ENCODE results near the gene RAPGEF1.

RAPGEF1 gene

GRCh38 chr9:131752231-131752884 lies 12.5 kb upstream of the RAPGEF1 start:
- DNase-seq (ENCODE audit: low read depth in 2 of 2): no peak

GRCh38 chr9:131748411-131748955 lies 8.6 kb upstream of the RAPGEF1 start:
- no peak for DNase-seq (ENCODE audit: low read depth in 2 of 2)

DNA sequence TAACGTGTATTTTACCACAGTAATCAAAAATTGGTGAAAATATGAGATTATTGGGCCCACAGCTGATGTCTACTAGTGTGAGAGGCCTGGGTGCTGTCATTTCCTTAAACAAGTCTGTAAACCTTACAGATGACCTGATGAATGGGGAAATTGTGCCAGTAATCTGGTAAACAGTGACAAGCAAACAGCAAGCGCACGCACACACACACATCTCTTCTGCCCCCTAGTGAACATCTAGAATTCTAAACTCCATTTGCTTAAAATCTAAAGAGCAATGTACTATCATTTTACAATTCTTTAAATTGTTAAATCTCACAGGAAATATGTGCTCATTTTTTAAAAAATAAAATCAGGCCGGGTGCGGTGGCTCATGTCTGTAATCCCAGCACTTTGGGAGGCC lies 7.5 kb upstream of the RAPGEF1 start:
- no peak for DNase-seq (ENCODE audit: low read depth in 2 of 2)

DNA sequence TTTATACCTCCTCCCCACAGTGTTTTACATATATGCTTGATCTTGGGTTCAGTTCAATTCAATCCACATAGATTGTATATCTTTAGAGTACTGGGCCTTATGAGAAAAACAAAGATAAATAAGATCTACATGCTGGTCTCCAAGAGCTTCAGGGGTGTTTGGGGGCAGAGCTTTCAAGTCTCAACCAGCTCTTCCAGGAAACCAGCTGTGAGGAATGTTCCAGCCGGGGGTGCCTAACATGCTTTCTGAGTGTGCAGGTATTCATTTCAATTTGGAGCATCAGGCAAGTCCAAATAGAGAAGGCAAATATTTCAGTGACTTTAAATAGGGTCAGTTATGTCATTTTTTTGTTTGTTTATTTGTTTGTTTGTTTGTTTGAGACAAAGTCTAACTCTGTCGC lies 5.7 kb upstream of the RAPGEF1 start:
- DNase-seq (ENCODE audit: low read depth in 2 of 2): no peak

GRCh38 chr9:131744720-131745201 lies 4.9 kb upstream of the RAPGEF1 start:
- no peak for DNase-seq (ENCODE audit: low read depth in 2 of 2)

- DNase-seq (ENCODE audit: low read depth in 2 of 2): no peak
Measured at GRCh38 chr9:131744171-131744719, 4.4 kb upstream of the RAPGEF1 start.

DNA sequence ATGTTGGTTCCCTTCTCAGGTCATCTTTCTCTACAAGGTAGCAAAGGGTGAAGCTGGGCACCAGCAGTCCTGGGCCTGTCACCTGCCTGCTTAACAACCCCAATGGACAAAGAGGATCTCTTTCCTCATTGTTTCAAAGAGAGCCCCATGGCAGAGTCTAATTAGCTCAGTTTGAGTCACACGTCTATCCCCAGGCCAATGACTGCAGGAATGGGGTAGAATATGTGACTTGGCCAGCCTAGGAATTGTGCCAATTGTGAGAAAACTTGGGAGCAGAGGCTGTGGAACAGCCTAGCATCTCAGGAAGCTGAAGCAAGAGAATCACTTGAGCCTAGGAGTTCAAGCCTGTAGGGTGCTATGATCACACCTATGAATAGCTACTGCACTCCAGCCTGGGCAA lies 3.6 kb upstream of the RAPGEF1 start:
- DNase-seq (ENCODE audit: low read depth in 2 of 2): no peak

DNA sequence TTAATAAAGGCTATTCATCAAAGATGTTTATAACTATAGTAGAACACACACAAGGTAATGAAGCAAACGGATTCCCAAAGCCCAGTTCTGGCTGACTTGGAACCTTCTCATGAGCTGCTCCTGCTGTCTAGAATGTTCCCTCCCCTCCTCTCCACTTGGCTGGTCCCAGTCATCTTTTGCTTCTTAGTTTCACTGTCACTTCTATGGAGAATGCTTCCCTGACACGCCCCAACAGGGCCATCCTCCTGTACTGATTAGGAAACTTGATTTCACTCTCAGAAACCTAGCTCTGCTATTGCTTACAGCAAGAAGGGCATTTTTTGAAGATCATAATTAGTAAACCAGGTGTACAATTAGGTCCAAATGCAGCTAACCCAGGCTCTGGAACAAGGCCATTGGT lies 3.2 kb upstream of the RAPGEF1 start:
- DNase-seq (ENCODE audit: low read depth in 2 of 2): no peak

GRCh38 chr9:131740898-131741297 lies 1.0 kb upstream of the RAPGEF1 start:
- no peak for DNase-seq (ENCODE audit: low read depth in 2 of 2)

DNA sequence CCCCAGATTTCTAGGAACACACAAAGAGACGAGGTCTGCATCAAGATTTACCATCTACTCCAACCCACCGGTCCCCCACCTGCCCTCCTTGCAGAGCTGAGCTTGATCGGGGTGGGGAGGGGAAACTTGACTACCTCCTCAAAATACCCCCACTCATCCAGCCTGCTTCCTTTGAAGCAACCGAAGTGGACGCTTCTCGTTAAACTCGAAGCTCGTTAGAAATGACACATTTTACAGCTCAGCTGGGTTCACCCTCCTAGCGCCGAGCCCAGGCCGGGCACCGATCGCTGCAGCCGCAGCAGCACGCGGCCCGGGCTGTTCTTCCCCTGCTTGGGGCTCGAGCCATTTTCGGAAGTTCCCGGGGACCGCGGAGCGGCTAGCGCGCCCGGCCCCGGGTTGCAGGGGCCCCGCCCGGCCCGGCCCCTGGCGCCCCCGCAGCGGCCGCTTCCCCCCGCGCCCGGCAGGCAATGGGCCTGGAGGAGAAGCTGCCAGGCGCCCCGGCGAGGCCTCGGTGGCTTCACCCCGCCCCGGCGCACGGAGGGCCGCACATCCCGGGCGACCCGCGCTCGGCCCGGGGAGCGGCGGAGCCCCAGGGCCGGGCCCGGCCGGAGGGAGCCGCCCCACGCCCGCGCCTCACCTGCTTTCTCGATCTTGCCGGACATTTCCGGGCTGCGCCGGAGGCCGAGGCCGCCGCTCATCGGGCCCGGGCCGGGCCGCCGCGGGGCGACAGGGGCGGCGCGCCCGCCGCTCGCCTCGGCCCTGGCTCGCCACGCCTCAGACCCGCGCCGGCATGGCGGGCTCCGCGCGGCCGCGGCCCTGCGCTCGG lies 530 bp downstream of the RAPGEF1 start:
- DNase-seq (ENCODE audit: low read depth in 2 of 2): no peak

DNA sequence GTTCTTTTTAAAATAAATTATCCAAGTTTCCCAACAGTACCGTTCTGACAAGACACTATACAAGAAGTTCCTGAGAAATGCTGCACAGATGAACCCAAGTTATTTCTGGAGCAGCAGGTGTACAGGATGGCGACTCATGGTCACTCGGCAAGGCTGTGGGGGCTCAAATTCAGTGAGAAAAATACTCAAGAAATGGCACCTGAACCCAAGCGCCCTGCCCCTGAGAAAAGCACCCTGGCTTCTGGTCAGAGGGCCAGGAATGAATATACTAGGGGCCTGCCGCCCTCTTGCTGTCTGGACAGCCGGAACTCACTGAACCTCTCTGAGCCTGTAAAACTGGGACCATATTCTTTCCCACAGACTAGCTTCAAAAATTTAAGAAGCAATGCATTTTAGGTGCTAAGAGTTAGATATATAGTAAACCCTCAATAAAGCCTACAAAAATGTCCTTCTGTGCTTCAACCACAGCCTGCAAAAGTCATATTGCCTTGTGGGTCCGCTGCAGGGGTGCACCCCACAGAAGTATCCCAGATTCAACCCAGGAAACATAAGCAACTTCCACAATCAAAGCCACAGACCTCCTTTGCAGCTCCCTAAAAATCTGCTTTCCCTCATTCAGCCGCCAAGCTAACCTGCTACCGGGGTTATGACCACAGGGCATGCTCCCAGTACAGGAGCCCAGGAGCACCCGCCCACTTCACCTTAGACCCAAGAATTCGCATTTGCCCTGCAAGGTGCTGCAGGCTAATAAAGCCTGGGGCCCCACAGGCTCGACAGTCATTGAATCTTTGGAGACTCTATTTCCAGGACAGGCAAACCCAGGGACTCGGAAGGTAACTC lies 1.4 kb downstream of the RAPGEF1 start:
- DNase-seq (ENCODE audit: low read depth in 2 of 2): no peak

DNA sequence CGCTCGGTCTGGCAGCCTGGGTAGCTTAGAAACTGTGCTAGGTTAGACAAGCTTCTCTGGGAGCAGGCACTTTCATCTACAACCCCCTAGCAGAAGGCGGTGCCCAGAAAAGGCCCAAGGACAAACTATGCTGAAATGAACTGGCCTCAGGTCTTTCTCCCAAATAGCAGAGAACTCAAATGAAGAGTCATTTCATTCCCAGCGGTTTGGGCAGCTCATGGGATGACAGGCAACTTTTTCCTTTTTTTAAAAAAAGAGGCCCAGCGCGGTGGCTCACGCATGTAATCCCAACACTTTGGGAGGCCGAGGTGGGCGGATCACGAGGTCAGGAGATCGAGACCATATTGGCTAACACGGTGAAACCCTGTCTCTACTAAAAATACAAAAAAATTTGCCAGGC lies 2.5 kb downstream of the RAPGEF1 start:
- no peak for DNase-seq (ENCODE audit: low read depth in 2 of 2)

GRCh38 chr9:131736431-131736830 lies 3.4 kb downstream of the RAPGEF1 start:
- no peak for DNase-seq (ENCODE audit: low read depth in 2 of 2)

DNA sequence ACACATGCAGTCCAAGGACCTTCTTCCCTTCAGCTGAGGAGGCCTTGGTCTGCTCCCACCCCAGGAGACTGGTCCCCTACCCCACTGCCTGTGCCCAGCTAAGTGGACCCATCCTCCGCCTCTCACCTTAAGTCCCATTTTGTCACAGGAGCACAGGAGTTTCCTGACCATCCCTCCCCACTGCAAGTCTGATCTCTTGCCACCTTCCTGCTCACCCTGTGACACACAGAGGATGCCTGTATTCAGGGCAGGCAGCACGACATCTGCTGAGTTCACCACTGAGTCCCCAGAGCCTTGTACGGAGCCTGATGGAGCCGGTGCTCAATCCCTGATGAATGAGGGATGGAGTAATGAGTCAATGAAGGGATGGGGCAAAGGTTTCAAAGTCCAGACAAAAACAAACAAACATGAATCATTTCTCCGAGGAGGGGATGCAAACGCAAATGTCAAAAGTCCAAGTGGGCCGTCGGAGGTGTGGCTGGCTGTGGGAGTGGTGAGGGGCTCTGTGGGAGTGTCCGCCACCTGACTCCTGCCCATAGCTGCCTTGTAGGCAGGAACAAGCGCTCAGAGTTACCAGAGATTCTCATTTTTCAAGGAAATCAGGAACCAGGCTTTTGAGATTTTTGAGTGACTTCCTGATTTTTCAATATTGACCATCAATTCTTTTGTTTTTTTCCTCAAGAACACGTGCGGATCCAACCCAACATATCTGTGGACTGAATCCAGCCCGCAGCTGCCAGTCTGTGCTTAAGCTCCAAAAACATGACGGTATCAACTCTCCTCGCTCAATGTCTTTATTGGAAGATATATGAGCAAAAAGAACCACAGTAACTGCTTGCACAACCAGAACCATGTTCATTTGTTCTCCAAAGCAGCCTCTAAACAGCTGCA lies 4.4 kb downstream of the RAPGEF1 start:
- DNase-seq (ENCODE audit: low read depth in 2 of 2): no peak

GRCh38 chr9:131734781-131735180 lies 5.1 kb downstream of the RAPGEF1 start:
- DNase-seq (ENCODE audit: low read depth in 2 of 2): no peak

DNA sequence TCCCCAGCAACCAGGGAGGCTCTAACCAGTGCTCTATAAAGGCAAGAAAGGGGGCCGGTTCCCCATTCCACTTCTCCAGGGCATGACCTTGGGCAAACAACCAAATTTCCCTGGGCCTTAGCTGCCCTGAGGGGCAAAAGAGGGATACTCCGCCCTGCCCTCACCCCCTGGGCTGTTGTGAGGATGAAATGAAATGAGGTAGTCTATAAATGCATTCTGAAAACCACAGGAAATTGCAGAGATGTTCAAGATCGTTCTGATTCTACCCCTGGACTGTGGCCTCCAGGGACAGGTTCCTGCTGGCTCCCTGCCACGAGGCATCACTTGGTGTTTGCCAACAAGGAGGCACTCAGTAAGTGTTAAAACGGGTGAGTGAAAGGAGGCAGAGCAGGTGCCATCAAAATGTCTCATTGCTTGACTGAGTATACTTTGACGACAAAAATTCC lies 5.7 kb downstream of the RAPGEF1 start:
- DNase-seq (ENCODE audit: low read depth in 2 of 2): no peak

- no peak for DNase-seq (ENCODE audit: low read depth in 2 of 2)
Measured at GRCh38 chr9:131733541-131734061, 6.3 kb downstream of the RAPGEF1 start.

DNA sequence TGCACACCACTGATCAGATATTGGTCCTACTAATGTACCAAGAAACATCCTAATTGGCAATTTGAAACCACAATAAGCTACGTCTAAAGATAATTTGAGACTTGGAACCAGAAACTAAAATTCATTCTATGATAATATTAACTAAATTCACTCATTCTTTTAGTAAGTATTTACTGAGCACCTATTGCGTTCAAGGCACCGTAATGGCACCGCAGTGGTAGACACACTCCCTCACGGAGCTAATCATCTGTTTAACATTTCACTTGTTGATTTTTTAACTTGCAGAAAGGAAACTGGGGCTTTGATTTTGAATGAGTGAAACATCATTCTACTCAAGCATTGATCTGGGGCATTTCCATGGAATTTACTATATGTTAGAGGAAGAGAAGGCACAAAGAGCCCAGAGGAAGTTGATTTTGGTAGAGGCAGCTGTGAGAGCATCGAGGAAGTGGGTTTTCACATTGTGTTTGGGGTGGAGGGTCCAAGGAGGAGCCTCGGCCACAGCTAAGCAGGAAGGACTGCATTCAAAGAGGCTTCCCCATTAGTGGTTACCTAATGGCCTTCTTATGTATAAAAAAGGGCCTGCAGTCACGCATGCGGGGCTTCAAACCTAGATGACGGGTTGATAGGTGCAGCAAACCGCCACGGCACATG lies 7.1 kb downstream of the RAPGEF1 start:
- DNase-seq (ENCODE audit: low read depth in 2 of 2): no peak

DNA sequence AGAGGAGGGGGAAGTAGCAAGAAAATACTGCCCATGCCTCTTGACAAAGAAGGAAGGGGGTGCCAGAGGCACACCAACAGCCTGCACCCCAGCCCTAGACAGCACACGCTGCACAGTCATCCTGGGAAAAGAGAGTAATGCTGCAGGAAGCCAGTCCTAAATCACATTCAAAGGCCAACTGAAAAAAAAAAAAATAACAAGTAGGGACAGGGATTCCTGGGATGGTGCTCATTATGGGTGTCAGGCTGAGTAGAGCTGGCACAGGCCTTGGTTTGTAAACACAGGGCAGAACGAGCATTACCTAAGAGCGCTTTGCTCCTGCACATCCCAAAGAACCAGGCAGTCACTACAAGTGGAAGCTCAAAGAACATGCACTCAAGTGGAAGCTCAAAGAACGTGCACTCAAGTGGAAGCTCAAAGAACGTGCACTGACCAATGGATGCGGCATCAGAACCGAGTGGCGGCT lies 7.8 kb downstream of the RAPGEF1 start:
- DNase-seq (ENCODE audit: low read depth in 2 of 2): no peak

DNA sequence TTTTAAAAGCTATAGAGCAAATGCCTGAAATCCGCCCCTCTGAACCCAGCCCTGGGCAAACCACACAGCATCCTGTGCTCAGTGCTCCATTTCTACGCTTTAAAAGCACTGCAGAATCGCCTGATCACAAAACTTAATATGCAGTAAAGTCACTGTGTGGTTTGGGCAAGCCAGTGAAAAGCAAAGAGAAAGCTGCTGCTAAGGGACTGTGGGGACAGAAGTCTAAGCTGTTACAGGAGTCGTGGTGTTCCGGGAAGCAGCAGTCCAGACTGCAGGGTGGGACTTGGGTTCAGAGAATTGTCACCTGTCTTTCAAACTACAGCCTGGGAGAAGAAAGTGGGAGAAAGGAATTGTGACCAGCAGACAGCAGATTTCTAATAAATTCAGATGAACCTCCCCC lies 8.2 kb downstream of the RAPGEF1 start:
- no peak for DNase-seq (ENCODE audit: low read depth in 2 of 2)

Data from stimulated activated CD8-positive, alpha-beta memory T cell treated with anti-CD3 and anti-CD28 coated beads, Interleukin-7, amount 100 ng/mL, for 1 hour (primary cell).